Naive thymus-derived CD4-positive, alpha-beta T cell (primary cell): ENCODE results near the gene TRIP13. TPM values are rescaled to one million over a fixed set of nuclear protein-coding genes. Genes with fewer than 3 reads are reported as not detected.

Experiments used
- ATAC-seq: fragments of 150-1000 bp; cut with Tn5 transposase; 2 replicates; pipeline ENCODE4 v1.10.0; 2021; ENCODE audit warnings: mild to moderate bottlenecking, moderate library complexity
- CTCF ChIA-PET: fragments of 350-600 bp; sonication (Branson Sonifier 250); formaldehyde crosslinking; loops from one replicate; lab custom pipeline; 2021; ENCODE audit warnings: antibody characterized with exemption; lab: Charles Lee
- POLR2A ChIA-PET: fragments of 350-600 bp; sonication (Branson Sonifier 250); formaldehyde crosslinking; loops from one replicate; lab custom pipeline; 2021; ENCODE audit warnings: antibody characterized with exemption, inconsistent platforms; lab: Charles Lee
- DNase-seq, 9 donors: peaks; one replicate each; pipeline versions ENCODE4 v3.0.0 to v3.0.0-alpha.2; 2020 to 2022; ENCODE audit warnings: mixed read lengths in 1 of 9
- H3K27ac ChIP-seq: one replicate; pipeline ENCODE4 v1.7.0; 2013; ENCODE audit warnings: mild to moderate bottlenecking, low read depth, low read length, moderate library complexity
- H3K27me3 ChIP-seq, 2 donors: one replicate each; pipeline ENCODE4 v1.7.0; 2013; ENCODE audit warnings: low read length in 2 of 2, mild to moderate bottlenecking in 2 of 2, moderate library complexity in 2 of 2; ENCODE audit not compliant: control insufficient read depth in 2 of 2, insufficient read depth in 2 of 2
- H3K36me3 ChIP-seq, 3 experiments: 1 replicate in 2 of 3; 2 replicates in 1 of 3; pipeline ENCODE4 v1.7.0; 2013; ENCODE audit warnings: low read length in 3 of 3, mild to moderate bottlenecking in 3 of 3, moderate library complexity in 1 of 3; ENCODE audit not compliant: insufficient read depth in 3 of 3, control insufficient read depth in 2 of 3
- H3K4me1 ChIP-seq, 2 donors: one replicate each; pipeline ENCODE4 v1.7.0; 2013; ENCODE audit warnings: low read length in 2 of 2, mild to moderate bottlenecking in 2 of 2, moderate library complexity in 1 of 2; ENCODE audit not compliant: control insufficient read depth in 2 of 2, insufficient read depth in 2 of 2
- H3K4me3 ChIP-seq: 2 replicates; pipeline ENCODE4 v1.7.0; 2013; ENCODE audit warnings: mild to moderate bottlenecking, low read length
- H3K9me3 ChIP-seq, 3 experiments: 1 replicate in 2 of 3; 2 replicates in 1 of 3; pipeline ENCODE4 v1.7.0; 2013; ENCODE audit warnings: low read length in 3 of 3; ENCODE audit not compliant: control insufficient read depth in 2 of 3
- H3K27ac Mint-ChIP-seq, 9 donors: one replicate each; pipeline ENCODE4 v1.8.0; 2020 to 2022; ENCODE audit warnings: mixed read lengths in 9 of 9, mild to moderate bottlenecking in 8 of 9, moderate library complexity in 5 of 9, inconsistent platforms in 2 of 9
- H3K27me3 Mint-ChIP-seq, 5 donors: one replicate each; pipeline ENCODE4 v1.8.0; 2021 to 2022; ENCODE audit warnings: mixed read lengths in 5 of 5, mild to moderate bottlenecking in 1 of 5
- H3K36me3 Mint-ChIP-seq, 5 donors: one replicate each; pipeline ENCODE4 v1.8.0; 2020 to 2022; ENCODE audit warnings: mixed read lengths in 5 of 5, mild to moderate bottlenecking in 3 of 5, inconsistent platforms in 1 of 5
- H3K4me1 Mint-ChIP-seq, 7 donors: one replicate each; pipeline ENCODE4 v1.8.0; 2020 to 2022; ENCODE audit warnings: mixed read lengths in 7 of 7, mild to moderate bottlenecking in 3 of 7, inconsistent platforms in 1 of 7
- H3K4me3 Mint-ChIP-seq, 10 donors: one replicate each; pipeline ENCODE4 v1.8.0; 2020 to 2022; ENCODE audit warnings: mild to moderate bottlenecking in 10 of 10, mixed read lengths in 10 of 10, moderate library complexity in 6 of 10, inconsistent platforms in 2 of 10
- H3K9me3 Mint-ChIP-seq, 11 donors: one replicate each; pipeline ENCODE4 v1.8.0; 2020 to 2022; ENCODE audit warnings: mixed read lengths in 11 of 11, mild to moderate bottlenecking in 4 of 11, inconsistent platforms in 1 of 11, moderate library complexity in 1 of 11
- intact Hi-C, 2 donors: fragments of 100-400 bp; cut with micrococcal nuclease; formaldehyde crosslinking; loops; one replicate each; pipeline ENCODE4 v1.15.1; 2023
- polyA plus RNA-seq, 2 donors: library from polyadenylated mRNA; unstranded; fragments of 300-500 nt; fragmentation: Illumina TruSeq; gene quantifications; one replicate each; pipeline ENCODE4 v1.2.3, GENCODE V29; 2021
- total RNA-seq, 6 experiments: library from RNA in 5 of 6; stranded (reverse) in 5 of 6; gene quantifications; 1 replicate in 5 of 6; 2 replicates in 1 of 6; pipeline ENCODE4 v1.2.3 and lab custom pipeline; 2021 to 2026

Gene TRIP13
- total and polyA plus RNA-seq, 7 experiments from 2014 or later: 0.39 to 23.5 (median 0.57) TPM; not detected in 1

- Histone ChIP-seq H3K36me3 (no peaks in the 10 kb centered on the region), H3K27me3 (no peaks in the 10 kb centered on the region), H3K9me3 (no peaks in the 10 kb centered on the region), H3K4me3 (no peak overlapping the region), H3K27ac (no peak overlapping the region), H3K4me1 (no peaks in the 10 kb centered on the region)
- intact Hi-C loops: no loop called here
- peaks cover 0 to 10% (median 4%) of the 10 kb centered on the region in 5 donors for H3K27me3 Mint-ChIP-seq
- H3K27ac Mint-ChIP-seq: no peak overlapping the region
- H3K9me3 Mint-ChIP-seq: peaks cover 0 to 2% (median 0%) of the 10 kb centered on the region in 11 donors
- CTCF ChIA-PET: no interaction called here
- H3K4me3 Mint-ChIP-seq: no peak overlapping the region
- ATAC-seq: no peak
- POLR2A ChIA-PET: no interaction called here
- no peak for DNase-seq
- no peaks in the 10 kb centered on the region for H3K36me3 Mint-ChIP-seq
- H3K4me1 Mint-ChIP-seq: peaks cover 0 to 17% (median 0%) of the 10 kb centered on the region in 7 donors
Measured at GRCh38 chr5:854217-854616, 38.5 kb upstream of the TRIP13 start.

- no peaks in the 10 kb centered on the region for H3K9me3 ChIP-seq
- Mint-ChIP-seq H3K9me3 (peaks cover 0 to 2% (median 0%) of the 10 kb centered on the region in 11 donors), H3K4me3 (no peak overlapping the region), H3K4me1 (peaks cover 0 to 17% (median 0%) of the 10 kb centered on the region in 7 donors), H3K36me3 (no peaks in the 10 kb centered on the region), H3K27me3 (peaks cover 0 to 10% (median 4%) of the 10 kb centered on the region in 5 donors), H3K27ac (peak overlapping the region in 1 of 9 donors; percentile 62)
- H3K4me1 ChIP-seq: no peaks in the 10 kb centered on the region
- H3K27ac ChIP-seq: no peak overlapping the region
- ATAC-seq: no peak
- intact Hi-C loops: no loop called here
- no peaks in the 10 kb centered on the region for H3K27me3 ChIP-seq
- no peak for DNase-seq
- POLR2A ChIA-PET: no interaction called here
- H3K36me3 ChIP-seq: peaks cover 0 to under 1% (median 0%) of the 10 kb centered on the region in 3 experiments
- H3K4me3 ChIP-seq: no peak overlapping the region
- CTCF ChIA-PET: no interaction called here
Measured at GRCh38 chr5:854966-855743, 37.5 kb upstream of the TRIP13 start.

DNA sequence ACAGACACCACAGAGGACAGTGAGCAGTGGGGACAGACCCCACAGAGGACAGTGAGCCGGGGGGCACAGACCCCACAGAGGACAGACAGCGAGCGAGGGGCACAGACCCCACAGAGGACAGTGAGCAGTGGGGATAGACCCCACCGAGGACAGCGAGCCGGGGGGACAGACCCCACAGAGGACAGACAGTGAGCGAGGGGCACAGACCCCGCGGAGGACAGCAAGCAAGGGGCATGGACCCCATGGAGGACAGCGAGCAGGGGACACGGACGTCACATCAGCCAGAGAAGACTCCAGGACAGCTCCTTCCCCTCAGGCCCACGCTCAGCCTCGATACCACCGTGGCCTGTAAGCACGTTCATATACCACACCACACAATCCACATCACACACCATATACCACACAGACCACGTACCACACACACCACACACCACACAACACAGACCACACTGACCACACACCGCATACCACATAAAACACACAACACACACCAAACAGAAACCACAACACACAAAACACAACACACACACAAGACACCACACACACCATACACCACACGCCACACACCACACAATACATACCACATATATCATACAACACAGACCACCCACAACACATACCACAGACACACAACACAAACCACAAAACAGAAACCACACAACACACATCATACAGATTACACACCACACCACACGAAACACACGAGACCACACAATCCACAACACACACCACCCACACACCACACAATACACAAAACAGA lies 36.7 kb upstream of the TRIP13 start:
- POLR2A ChIA-PET: no interaction called here
- H3K4me3 ChIP-seq: no peak overlapping the region
- Mint-ChIP-seq H3K36me3 (peaks cover 0 to 2% (median 0%) of the 10 kb centered on the region in 5 donors), H3K4me1 (peaks cover 0 to 17% (median 0%) of the 10 kb centered on the region in 7 donors), H3K9me3 (peaks cover 0 to 2% (median 0%) of the 10 kb centered on the region in 11 donors), H3K27ac (no peak overlapping the region), H3K4me3 (no peak overlapping the region), H3K27me3 (peaks cover 0 to 10% (median 4%) of the 10 kb centered on the region in 5 donors)
- peaks cover 0 to 5% (median 0%) of the 10 kb centered on the region in 3 experiments for H3K36me3 ChIP-seq
- ATAC-seq: peak; percentile 47
- H3K4me1 ChIP-seq: no peaks in the 10 kb centered on the region
- DNase-seq: no peak
- CTCF ChIA-PET: no interaction called here
- H3K27ac ChIP-seq: no peak overlapping the region
- H3K9me3 ChIP-seq: no peaks in the 10 kb centered on the region
- intact Hi-C loops: no loop called here
- H3K27me3 ChIP-seq: no peaks in the 10 kb centered on the region

DNA sequence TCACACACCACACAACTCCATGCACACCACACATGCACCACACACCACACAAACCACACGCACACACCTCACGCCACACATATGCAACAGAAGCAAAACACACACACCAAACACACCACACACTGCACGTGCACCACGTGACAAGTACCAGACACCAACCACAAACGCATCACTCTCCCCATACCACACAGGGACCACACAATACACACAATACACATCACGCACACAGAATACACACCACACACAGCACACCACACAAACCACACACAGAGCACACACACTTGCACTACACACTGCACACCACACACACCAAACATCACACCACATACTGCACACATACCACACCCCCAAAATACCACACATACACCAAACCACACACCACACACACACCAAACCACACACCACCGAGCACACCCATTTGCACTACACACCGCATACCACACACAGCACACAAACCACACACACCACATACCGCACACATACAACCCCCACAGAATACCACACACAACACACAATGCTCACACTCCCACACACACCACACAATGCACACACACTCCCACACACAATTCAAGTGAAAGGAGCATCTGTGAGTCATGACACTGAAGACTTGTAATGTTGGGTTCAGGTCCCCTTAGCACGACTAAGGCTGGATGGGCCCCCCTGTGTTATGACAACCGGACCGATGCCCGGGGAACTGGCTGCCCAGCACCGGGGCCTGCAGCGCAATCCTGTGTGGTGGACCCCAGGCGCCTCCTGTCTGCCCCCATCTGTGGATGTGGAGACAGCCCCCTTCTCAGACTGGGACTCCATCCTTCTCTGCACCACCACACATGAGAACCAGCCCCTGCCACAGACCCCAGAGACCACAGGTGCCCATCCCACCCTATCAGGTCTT lies 35.9 kb upstream of the TRIP13 start:
- CTCF ChIA-PET: no interaction called here
- ATAC-seq (peak; percentile 30), DNase-seq (no peak)
- Mint-ChIP-seq H3K9me3 (peaks cover 0 to 2% (median 0%) of the 10 kb centered on the region in 11 donors), H3K27ac (no peak overlapping the region), H3K4me3 (no peak overlapping the region), H3K27me3 (peaks cover 0 to 8% (median 4%) of the 10 kb centered on the region in 5 donors), H3K36me3 (peaks cover 0 to 2% (median 0%) of the 10 kb centered on the region in 5 donors), H3K4me1 (peaks cover 0 to 17% (median 0%) of the 10 kb centered on the region in 7 donors)
- intact Hi-C loops: no loop called here
- Histone ChIP-seq H3K27ac (no peak overlapping the region), H3K4me1 (no peaks in the 10 kb centered on the region), H3K36me3 (peaks cover 0 to 5% (median 0%) of the 10 kb centered on the region in 3 experiments), H3K27me3 (no peaks in the 10 kb centered on the region), H3K4me3 (no peak overlapping the region), H3K9me3 (no peaks in the 10 kb centered on the region)
- POLR2A ChIA-PET: no interaction called here

GRCh38 chr5:858726-859125 lies 34.0 kb upstream of the TRIP13 start:
- Histone ChIP-seq H3K4me1 (no peaks in the 10 kb centered on the region), H3K9me3 (no peaks in the 10 kb centered on the region), H3K4me3 (no peak overlapping the region), H3K27ac (no peak overlapping the region), H3K36me3 (peaks cover 0 to 22% (median 4%) of the 10 kb centered on the region in 3 experiments), H3K27me3 (no peaks in the 10 kb centered on the region)
- Mint-ChIP-seq H3K27ac (no peak overlapping the region), H3K9me3 (no peaks in the 10 kb centered on the region), H3K36me3 (peaks cover 0 to 4% (median 0%) of the 10 kb centered on the region in 5 donors), H3K4me3 (no peak overlapping the region), H3K4me1 (peaks cover 0 to 11% (median 0%) of the 10 kb centered on the region in 7 donors), H3K27me3 (no peaks in the 10 kb centered on the region)
- DNase-seq: no peak
- ATAC-seq: no peak
- intact Hi-C loops: no loop called here
- CTCF ChIA-PET: no interaction called here
- POLR2A ChIA-PET: no interaction called here

DNA sequence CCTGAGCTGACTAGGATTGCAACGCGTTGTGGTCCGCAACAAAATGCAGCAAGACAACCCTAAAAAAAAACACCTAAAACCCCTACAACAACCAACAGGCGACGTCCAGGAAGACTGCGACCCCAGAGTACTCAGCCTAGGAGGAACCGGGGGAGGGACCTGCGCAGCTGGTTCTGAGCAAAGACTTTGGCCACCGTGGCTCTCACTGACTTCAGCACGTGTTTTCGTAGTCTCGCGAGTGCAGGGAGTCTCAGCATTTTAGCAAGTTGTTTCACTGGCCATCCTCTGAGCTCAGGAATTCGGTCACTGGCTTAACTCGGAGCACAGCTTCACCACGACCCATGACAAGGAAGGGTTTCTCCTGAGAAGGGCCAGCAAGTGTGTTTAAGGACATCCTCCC lies 33.3 kb upstream of the TRIP13 start:
- Histone ChIP-seq H3K4me3 (no peak overlapping the region), H3K4me1 (no peaks in the 10 kb centered on the region), H3K9me3 (no peaks in the 10 kb centered on the region), H3K27me3 (no peaks in the 10 kb centered on the region), H3K27ac (no peak overlapping the region), H3K36me3 (peaks cover 0 to 28% (median 9%) of the 10 kb centered on the region in 3 experiments)
- Mint-ChIP-seq H3K36me3 (peaks cover 0 to 7% (median 3%) of the 10 kb centered on the region in 5 donors), H3K27me3 (no peaks in the 10 kb centered on the region), H3K9me3 (no peaks in the 10 kb centered on the region), H3K4me1 (peaks cover 0 to 9% (median 0%) of the 10 kb centered on the region in 7 donors), H3K4me3 (no peak overlapping the region), H3K27ac (peak overlapping the region in 1 of 9 donors; percentile 53)
- ATAC-seq: no peak
- ChIA-PET POLR2A (no interaction called here), CTCF (no interaction called here)
- intact Hi-C loops: no loop called here
- no peak for DNase-seq
